Stimulated activated naive CD8-positive, alpha-beta T cell treated with anti-CD3 and anti-CD28 coated beads, Interleukin-15, Interleukin-2, amounts not matched to agents 100 ng/mL and 50 ng/mL, for 24 hours (primary cell): ENCODE results near the gene SULT1B1.

Source experiments
- H3K27ac Mint-ChIP-seq: one replicate; pipeline ENCODE4 v1.8.0; 2021; ENCODE audit warnings: mild to moderate bottlenecking, mixed read lengths
- H3K27me3 Mint-ChIP-seq: one replicate; pipeline ENCODE4 v1.8.0; 2021; ENCODE audit warnings: mixed read lengths
- H3K36me3 Mint-ChIP-seq: one replicate; pipeline ENCODE4 v1.8.0; 2021; ENCODE audit warnings: low read depth, mixed read lengths
- H3K4me1 Mint-ChIP-seq: one replicate; pipeline ENCODE4 v1.8.0; 2021; ENCODE audit warnings: low read depth, mixed read lengths
- H3K4me3 Mint-ChIP-seq: one replicate; pipeline ENCODE4 v1.8.0; 2021; ENCODE audit warnings: mild to moderate bottlenecking, mixed read lengths
- H3K9me3 Mint-ChIP-seq: one replicate; pipeline ENCODE4 v1.8.0; 2021; ENCODE audit warnings: mixed read lengths

Gene SULT1B1

GRCh38 chr4:69689599-69689998 lies 70.8 kb downstream of the SULT1B1 start:
- Mint-ChIP-seq H3K9me3 (no peaks in the 10 kb centered on the region), H3K27me3 (no peaks in the 10 kb centered on the region), H3K4me1 (no peaks in the 10 kb centered on the region), H3K4me3 (no peak overlapping the region), H3K27ac (no peak overlapping the region), H3K36me3 (no peaks in the 10 kb centered on the region)

GRCh38 chr4:69684804-69685203 lies 75.6 kb downstream of the SULT1B1 start:
- H3K36me3 Mint-ChIP-seq = no peaks in the 10 kb centered on the region
- no peaks in the 10 kb centered on the region for H3K9me3 Mint-ChIP-seq
- no peaks in the 10 kb centered on the region for H3K4me1 Mint-ChIP-seq
- no peak overlapping the region for H3K4me3 Mint-ChIP-seq
- H3K27ac Mint-ChIP-seq = no peak overlapping the region
- H3K27me3 Mint-ChIP-seq = no peaks in the 10 kb centered on the region
